Hepatocyte (in vitro differentiated cells): Measurements from ENCODE around the gene ESPL1.

ENCODE experiments used
- EZH2 ChIP-seq: fragments of 200-600 bp; sonication (generic); IDR thresholded peaks from 2 replicates; pipeline ENCODE4 v1.6.1; 2016; ENCODE audit warnings: antibody characterized with exemption, mild to moderate bottlenecking, borderline replicate concordance
- EZH2phosphoT487 ChIP-seq: fragments of 200-600 bp; sonication (generic); IDR thresholded peaks from one replicate; pipeline ENCODE4 v1.6.1; 2018; ENCODE audit warnings: antibody characterized with exemption, mild to moderate bottlenecking, low read depth, moderate library complexity; ENCODE audit not compliant: unreplicated experiment, severe bottlenecking
- TF ChIP-seq, protein P1 (sequence below): fragments of 200-600 bp; sonication (generic); IDR thresholded peaks from 2 replicates; pipeline ENCODE4 v1.5.1; 2016; ENCODE audit warnings: antibody characterized with exemption, mild to moderate bottlenecking; ENCODE audit not compliant: poor library complexity

DNA sequence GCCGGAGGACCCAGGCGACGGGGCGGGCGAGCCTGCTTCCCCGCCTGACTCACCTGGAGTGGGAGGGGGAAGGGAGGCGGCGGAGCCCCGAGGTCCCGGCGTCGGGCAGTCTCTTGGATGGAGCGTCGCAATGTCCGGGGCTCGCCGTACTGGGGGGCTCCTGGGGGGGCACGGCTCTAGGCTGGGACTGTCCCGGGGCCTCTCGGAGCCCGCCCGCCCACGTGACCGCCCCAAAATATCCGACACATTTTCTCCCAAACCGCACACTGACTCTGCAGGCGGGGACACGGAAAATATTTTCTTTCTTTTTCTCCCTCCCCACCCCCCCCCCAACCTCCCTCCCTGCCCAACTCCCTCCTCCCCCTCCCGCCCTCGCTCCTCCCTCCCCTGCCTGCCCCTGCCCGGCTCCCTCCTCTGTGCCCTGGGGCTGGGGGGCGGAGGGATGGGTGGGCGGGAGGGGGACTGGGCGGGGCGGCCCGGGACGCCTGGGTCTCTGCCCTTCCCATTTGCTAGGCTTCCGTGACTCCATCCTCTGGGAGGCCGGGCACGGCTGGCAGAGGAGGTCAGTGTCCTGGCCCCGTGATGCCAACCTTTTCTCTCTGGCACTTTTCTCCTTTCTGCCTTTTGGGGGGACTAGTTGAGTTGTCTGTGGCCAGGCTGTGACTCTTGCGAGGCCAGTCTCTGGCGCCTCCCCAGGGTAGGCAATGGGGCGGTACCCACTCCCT is 36.0 kb upstream of the ESPL1 start, which contains the start of gene RARG:
- TF ChIP-seq EZH2 = no peak
- TF ChIP-seq, protein P1, sequence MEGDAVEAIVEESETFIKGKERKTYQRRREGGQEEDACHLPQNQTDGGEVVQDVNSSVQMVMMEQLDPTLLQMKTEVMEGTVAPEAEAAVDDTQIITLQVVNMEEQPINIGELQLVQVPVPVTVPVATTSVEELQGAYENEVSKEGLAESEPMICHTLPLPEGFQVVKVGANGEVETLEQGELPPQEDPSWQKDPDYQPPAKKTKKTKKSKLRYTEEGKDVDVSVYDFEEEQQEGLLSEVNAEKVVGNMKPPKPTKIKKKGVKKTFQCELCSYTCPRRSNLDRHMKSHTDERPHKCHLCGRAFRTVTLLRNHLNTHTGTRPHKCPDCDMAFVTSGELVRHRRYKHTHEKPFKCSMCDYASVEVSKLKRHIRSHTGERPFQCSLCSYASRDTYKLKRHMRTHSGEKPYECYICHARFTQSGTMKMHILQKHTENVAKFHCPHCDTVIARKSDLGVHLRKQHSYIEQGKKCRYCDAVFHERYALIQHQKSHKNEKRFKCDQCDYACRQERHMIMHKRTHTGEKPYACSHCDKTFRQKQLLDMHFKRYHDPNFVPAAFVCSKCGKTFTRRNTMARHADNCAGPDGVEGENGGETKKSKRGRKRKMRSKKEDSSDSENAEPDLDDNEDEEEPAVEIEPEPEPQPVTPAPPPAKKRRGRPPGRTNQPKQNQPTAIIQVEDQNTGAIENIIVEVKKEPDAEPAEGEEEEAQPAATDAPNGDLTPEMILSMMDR = no peak
- no peak for TF ChIP-seq EZH2phosphoT487
